ENCODE measurements around the gene SPAG16.
"Not testable (repeated sequence)": the region's sequence is repeated elsewhere in the genome, so short reads cannot be mapped to it uniquely, and the experiment has no call there.

SPAG16 gene

GRCh38 chr2:213848631-213849030 lies 564.4 kb downstream of the SPAG16 start:
- no peak for DNase-seq

GRCh38 chr2:213861638-213862037 lies 577.4 kb downstream of the SPAG16 start:
- no peak for DNase-seq

- no peak for DNase-seq
Measured at GRCh38 chr2:213862407-213863076, 578.3 kb downstream of the SPAG16 start.

GRCh38 chr2:213863541-213863940 lies 579.3 kb downstream of the SPAG16 start:
- DNase-seq, result no peak

GRCh38 chr2:213868526-213868925 lies 584.3 kb downstream of the SPAG16 start:
- no peak for DNase-seq

- no peak for DNase-seq
Measured at GRCh38 chr2:213885485-213885884, 601.2 kb downstream of the SPAG16 start.

GRCh38 chr2:213914510-213914909 lies 630.2 kb downstream of the SPAG16 start:
- DNase-seq, result no peak

DNA sequence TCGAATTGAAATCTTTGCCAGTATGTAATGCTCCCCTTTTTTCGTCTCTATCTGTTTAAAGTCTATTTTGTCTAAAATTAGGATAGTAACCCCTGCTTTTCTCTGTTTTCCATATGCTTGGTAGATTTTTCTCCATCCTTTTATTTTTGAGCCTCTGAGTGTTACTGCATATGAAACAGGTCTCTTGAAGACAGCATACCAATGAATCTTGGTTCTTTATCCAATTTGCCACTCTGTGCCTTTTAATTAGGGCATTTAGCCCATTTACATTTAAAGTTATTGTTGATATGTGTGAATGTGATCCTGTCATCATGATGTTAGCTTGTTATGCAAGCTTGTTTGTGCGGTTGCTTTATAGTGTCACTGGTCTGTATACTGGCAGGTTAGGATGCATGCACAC lies 635.8 kb downstream of the SPAG16 start:
- DNase-seq, result no peak

- DNase-seq, result peak; percentile 20
Measured at GRCh38 chr2:213923543-213923942, 639.3 kb downstream of the SPAG16 start.

GRCh38 chr2:213934560-213934959 lies 650.3 kb downstream of the SPAG16 start:
- no peak for DNase-seq

GRCh38 chr2:213958086-213958485 lies 673.8 kb downstream of the SPAG16 start:
- no peak for DNase-seq

DNA sequence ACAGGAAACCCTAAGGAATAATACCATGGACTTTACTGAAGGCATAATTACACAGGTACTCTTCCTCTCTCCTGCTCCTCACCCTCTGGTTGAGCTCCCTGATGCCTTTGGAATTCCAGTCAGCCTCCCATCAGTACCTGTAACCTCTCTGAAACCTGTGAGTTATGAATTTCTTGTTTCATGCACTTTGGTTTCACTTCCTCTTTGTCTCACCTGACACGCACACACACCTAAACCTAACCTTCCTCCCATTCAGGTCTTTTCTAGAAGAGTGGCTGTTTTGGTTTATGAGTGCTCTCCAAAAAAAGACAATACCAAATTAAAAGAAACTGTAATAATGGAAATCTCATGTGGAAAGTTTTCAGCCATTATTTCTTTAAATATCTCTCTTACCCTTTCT lies 675.3 kb downstream of the SPAG16 start:
- DNase-seq, result no peak

- no peak for DNase-seq
Measured at GRCh38 chr2:213971536-213971935, 687.3 kb downstream of the SPAG16 start.

GRCh38 chr2:213980883-213981282 lies 696.6 kb downstream of the SPAG16 start:
- DNase-seq, result no peak

- no peak for DNase-seq
Measured at GRCh38 chr2:213989207-213989606, 704.9 kb downstream of the SPAG16 start.

DNA sequence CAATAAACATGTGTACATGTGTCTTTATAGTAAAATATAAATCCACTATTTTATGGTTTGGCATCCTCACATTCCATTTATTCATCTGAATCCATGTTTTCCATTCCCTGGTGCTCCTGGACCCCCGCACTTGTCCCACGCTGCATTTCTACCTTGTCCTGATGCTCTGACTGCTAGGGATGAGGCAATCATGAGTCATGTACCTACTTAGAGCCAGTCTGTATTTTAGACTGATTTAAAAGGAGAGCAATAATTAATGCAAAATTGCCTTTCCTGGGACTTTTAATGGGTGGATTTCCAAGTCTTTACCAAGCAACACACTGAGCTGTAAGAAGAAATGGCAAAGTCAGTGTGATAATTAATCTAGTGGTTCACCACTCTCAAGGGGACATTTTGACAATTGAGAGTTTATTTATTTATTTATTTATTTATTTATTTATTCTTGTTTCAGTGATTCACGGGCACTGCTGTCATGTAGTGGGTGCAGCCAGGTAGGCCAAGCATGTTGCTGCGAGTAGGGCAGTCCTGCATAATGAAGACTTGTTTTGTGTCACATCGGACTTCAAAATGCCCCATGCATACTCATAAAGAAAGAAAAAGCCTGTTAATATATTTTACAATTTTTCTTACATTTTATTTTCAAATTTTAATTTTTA lies 707.3 kb downstream of the SPAG16 start:
- no peak for DNase-seq

- no peak for DNase-seq
Measured at GRCh38 chr2:213995400-213996105, 711.3 kb downstream of the SPAG16 start.

DNA sequence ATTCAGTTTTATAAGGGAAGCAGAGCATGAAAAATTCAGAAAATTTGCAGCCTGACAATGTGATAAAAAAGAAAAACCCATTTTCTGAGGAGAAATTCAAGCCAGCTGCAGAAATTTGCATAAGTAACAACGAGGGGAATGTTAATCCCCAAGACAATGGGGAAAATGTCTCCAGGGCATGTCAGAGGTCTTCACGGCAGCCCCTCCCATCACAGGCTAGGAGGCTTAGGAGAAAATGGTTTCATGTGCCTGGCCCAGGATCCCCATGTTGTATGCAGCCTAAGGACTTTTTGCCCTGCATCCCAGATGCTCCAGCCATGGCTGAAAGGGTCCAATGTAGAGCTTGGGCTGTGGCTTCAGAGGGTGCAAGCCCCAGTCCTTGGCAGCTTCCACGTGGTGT lies 714.7 kb downstream of the SPAG16 start:
- DNase-seq, result not testable (repeated sequence)

GRCh38 chr2:214004463-214004862 lies 720.2 kb downstream of the SPAG16 start:
- DNase-seq, result no peak

GRCh38 chr2:214005337-214005736 lies 721.1 kb downstream of the SPAG16 start:
- DNase-seq, result no peak

GRCh38 chr2:214006601-214007000 lies 722.3 kb downstream of the SPAG16 start:
- DNase-seq, result no peak

DNA sequence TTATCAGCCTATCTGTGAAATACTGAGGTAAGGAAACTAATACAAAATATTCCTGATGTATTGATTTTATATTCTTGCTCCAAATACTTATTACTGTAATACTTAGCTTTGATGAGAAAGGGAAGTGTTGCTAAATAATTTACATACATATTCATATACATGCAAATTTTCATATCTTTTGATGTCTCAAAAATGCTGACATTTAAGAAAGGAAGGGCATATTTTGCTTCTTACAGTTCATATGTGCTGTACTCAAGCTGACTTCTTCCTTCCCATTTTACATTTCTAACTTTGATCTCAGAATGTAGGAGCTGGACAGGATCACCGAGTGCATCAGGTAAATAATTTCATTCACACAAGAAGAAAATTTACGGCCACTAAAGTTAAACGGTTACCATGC lies 727.4 kb downstream of the SPAG16 start:
- DNase-seq, result no peak

GRCh38 chr2:214014551-214015220 lies 730.4 kb downstream of the SPAG16 start:
- no peak for DNase-seq
